Naive thymus-derived CD4-positive, alpha-beta T cell (primary cell): Measurements from ENCODE around the gene KRTAP12-3. TPM values are rescaled to one million over a fixed set of nuclear protein-coding genes. Genes with fewer than 3 reads are reported as not detected.
"Not testable (repeated sequence)": the region's sequence is repeated elsewhere in the genome, so short reads cannot be mapped to it uniquely, and the experiment has no call there.

Experiments used
- ATAC-seq: fragments of 150-1000 bp; cut with Tn5 transposase; 2 replicates; pipeline ENCODE4 v1.10.0; 2021; ENCODE audit warnings: mild to moderate bottlenecking, moderate library complexity
- CTCF ChIA-PET: fragments of 350-600 bp; sonication (Branson Sonifier 250); formaldehyde crosslinking; loops from one replicate; lab custom pipeline; 2021; ENCODE audit warnings: antibody characterized with exemption; lab: Charles Lee
- POLR2A ChIA-PET: fragments of 350-600 bp; sonication (Branson Sonifier 250); formaldehyde crosslinking; loops from one replicate; lab custom pipeline; 2021; ENCODE audit warnings: antibody characterized with exemption, inconsistent platforms; lab: Charles Lee
- DNase-seq, 9 donors: peaks; one replicate each; pipeline versions ENCODE4 v3.0.0 to v3.0.0-alpha.2; 2020 to 2022; ENCODE audit warnings: mixed read lengths in 1 of 9
- H3K27ac ChIP-seq: one replicate; pipeline ENCODE4 v1.7.0; 2013; ENCODE audit warnings: mild to moderate bottlenecking, low read depth, low read length, moderate library complexity
- H3K27me3 ChIP-seq, 2 donors: one replicate each; pipeline ENCODE4 v1.7.0; 2013; ENCODE audit warnings: low read length in 2 of 2, mild to moderate bottlenecking in 2 of 2, moderate library complexity in 2 of 2; ENCODE audit not compliant: control insufficient read depth in 2 of 2, insufficient read depth in 2 of 2
- H3K36me3 ChIP-seq, 3 experiments: 1 replicate in 2 of 3; 2 replicates in 1 of 3; pipeline ENCODE4 v1.7.0; 2013; ENCODE audit warnings: low read length in 3 of 3, mild to moderate bottlenecking in 3 of 3, moderate library complexity in 1 of 3; ENCODE audit not compliant: insufficient read depth in 3 of 3, control insufficient read depth in 2 of 3
- H3K4me1 ChIP-seq, 2 donors: one replicate each; pipeline ENCODE4 v1.7.0; 2013; ENCODE audit warnings: low read length in 2 of 2, mild to moderate bottlenecking in 2 of 2, moderate library complexity in 1 of 2; ENCODE audit not compliant: control insufficient read depth in 2 of 2, insufficient read depth in 2 of 2
- H3K4me3 ChIP-seq: 2 replicates; pipeline ENCODE4 v1.7.0; 2013; ENCODE audit warnings: mild to moderate bottlenecking, low read length
- H3K9me3 ChIP-seq, 3 experiments: 1 replicate in 2 of 3; 2 replicates in 1 of 3; pipeline ENCODE4 v1.7.0; 2013; ENCODE audit warnings: low read length in 3 of 3; ENCODE audit not compliant: control insufficient read depth in 2 of 3
- H3K27ac Mint-ChIP-seq, 9 donors: one replicate each; pipeline ENCODE4 v1.8.0; 2020 to 2022; ENCODE audit warnings: mixed read lengths in 9 of 9, mild to moderate bottlenecking in 8 of 9, moderate library complexity in 5 of 9, inconsistent platforms in 2 of 9
- H3K27me3 Mint-ChIP-seq, 5 donors: one replicate each; pipeline ENCODE4 v1.8.0; 2021 to 2022; ENCODE audit warnings: mixed read lengths in 5 of 5, mild to moderate bottlenecking in 1 of 5
- H3K36me3 Mint-ChIP-seq, 5 donors: one replicate each; pipeline ENCODE4 v1.8.0; 2020 to 2022; ENCODE audit warnings: mixed read lengths in 5 of 5, mild to moderate bottlenecking in 3 of 5, inconsistent platforms in 1 of 5
- H3K4me1 Mint-ChIP-seq, 7 donors: one replicate each; pipeline ENCODE4 v1.8.0; 2020 to 2022; ENCODE audit warnings: mixed read lengths in 7 of 7, mild to moderate bottlenecking in 3 of 7, inconsistent platforms in 1 of 7
- H3K4me3 Mint-ChIP-seq, 10 donors: one replicate each; pipeline ENCODE4 v1.8.0; 2020 to 2022; ENCODE audit warnings: mild to moderate bottlenecking in 10 of 10, mixed read lengths in 10 of 10, moderate library complexity in 6 of 10, inconsistent platforms in 2 of 10
- H3K9me3 Mint-ChIP-seq, 11 donors: one replicate each; pipeline ENCODE4 v1.8.0; 2020 to 2022; ENCODE audit warnings: mixed read lengths in 11 of 11, mild to moderate bottlenecking in 4 of 11, inconsistent platforms in 1 of 11, moderate library complexity in 1 of 11
- intact Hi-C, 2 donors: fragments of 100-400 bp; cut with micrococcal nuclease; formaldehyde crosslinking; loops; one replicate each; pipeline ENCODE4 v1.15.1; 2023
- polyA plus RNA-seq, 2 donors: library from polyadenylated mRNA; unstranded; fragments of 300-500 nt; fragmentation: Illumina TruSeq; gene quantifications; one replicate each; pipeline ENCODE4 v1.2.3, GENCODE V29; 2021
- total RNA-seq, 6 experiments: library from RNA in 5 of 6; stranded (reverse) in 5 of 6; gene quantifications; 1 replicate in 5 of 6; 2 replicates in 1 of 6; pipeline ENCODE4 v1.2.3 and lab custom pipeline; 2021 to 2026

KRTAP12-3 gene
- total and polyA plus RNA-seq, 7 experiments from 2014 or later, result 1.1 TPM; not detected in 6

DNA sequence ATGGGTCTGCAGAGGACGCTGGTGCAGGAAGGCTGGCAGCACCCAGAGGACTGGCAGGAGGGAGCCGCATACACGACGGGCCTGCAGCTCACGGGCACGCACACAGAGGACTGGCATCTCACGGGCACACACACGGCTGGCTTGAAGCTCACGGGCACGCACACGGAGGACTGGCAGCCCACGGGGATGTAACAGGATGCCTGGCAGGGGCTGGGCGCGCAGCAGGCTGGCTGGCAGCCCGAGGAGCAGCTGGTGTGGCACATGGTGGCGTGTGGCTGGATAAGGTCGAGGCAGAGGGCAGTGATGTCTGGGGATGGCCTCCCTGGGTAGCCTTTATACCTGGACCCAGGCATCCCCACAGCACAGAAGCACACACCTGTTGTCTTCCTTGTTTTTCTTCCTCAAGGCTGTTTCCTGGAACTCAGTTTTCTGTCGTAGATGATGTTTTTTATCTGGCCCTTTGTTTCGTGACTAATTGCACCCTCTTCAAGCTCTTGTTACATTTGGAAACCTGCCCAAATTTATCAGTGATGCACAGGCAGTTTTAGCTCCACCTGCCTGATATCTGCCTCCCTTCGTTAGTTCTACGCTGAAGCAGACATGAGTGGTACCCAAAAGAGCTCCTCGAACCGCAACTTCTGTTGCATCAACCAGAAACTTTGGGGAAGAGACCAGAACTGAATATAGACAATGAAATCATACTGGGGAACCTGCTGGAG lies 24.3 kb downstream of the KRTAP12-3 start, which contains the start of gene KRTAP12-1:
Gene KRTAP12-1 (minus strand): TSS at position 303 of the 719 bp plus-strand sequence. CDS start 40 bp downstream, at position 263.
- Histone ChIP-seq H3K27ac (no peak within 1 kb of the TSS), H3K27me3 (no peaks in the 10 kb centered on the region), H3K4me1 (no peaks in the 10 kb centered on the region), H3K36me3 (no peaks in the 10 kb centered on the region), H3K9me3 (no peaks in the 10 kb centered on the region), H3K4me3 (no peak within 1 kb of the TSS)
- H3K27me3 Mint-ChIP-seq, result peaks cover 4 to 38% (median 8%) of the 10 kb centered on the region in 5 donors
- ATAC-seq (no peak), DNase-seq (no peak)
- no peaks in the 10 kb centered on the region for H3K36me3 Mint-ChIP-seq
- ChIA-PET CTCF (no interaction called here), POLR2A (interaction anchor here (1.2 kb wide), 1 partner anchor 20 kb away, joined by 3 read pairs; no protein-coding TSS in a partner anchor)
- H3K4me1 Mint-ChIP-seq, result peaks cover 0 to 10% (median 4%) of the 10 kb centered on the region in 7 donors
- intact Hi-C loops, result no loop called here
- H3K9me3 Mint-ChIP-seq, result peaks cover 0 to 6% (median 0%) of the 10 kb centered on the region in 11 donors
- H3K27ac Mint-ChIP-seq, result peak within 1 kb of the TSS in 2 of 9 donors; percentile 10 to 51
- no peak within 1 kb of the TSS for H3K4me3 Mint-ChIP-seq

DNA sequence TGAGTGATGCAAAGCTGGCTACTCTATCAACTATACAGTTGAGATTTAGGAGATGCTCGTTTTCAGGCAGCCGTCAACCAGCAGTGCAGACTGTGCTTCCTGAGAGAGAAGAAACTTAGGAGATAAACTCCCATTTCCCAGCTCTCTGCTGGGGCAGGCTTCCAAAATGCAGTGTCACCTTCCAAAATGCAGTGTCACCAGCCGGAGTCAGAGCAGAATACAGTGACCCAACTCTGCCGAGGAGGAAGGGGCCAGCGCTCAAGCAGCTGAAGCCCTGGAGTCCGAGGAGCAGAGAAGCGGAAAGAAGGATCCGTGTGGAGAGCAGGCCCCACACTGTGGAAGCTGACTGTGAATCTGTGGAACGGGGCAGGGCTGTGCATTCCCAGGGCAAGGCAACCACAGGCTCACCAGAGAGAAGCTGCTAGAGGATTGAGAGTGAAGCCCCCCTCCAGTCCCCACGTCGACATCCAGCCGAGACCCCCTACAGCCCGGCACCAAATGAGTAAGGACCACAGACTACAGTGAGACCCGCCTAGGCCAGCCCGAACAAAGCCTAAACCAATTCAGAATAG lies 24.9 kb downstream of the KRTAP12-3 start:
- CTCF ChIA-PET, result no interaction called here
- no peaks in the 10 kb centered on the region for H3K36me3 ChIP-seq
- intact Hi-C loops, result no loop called here
- ATAC-seq (no peak), DNase-seq (no peak)
- POLR2A ChIA-PET, result interaction anchor here (1.2 kb wide), 1 partner anchor 21 kb away, joined by 3 read pairs; no protein-coding TSS in a partner anchor
- peaks cover 4 to 36% (median 8%) of the 10 kb centered on the region in 5 donors for H3K27me3 Mint-ChIP-seq
- no peak overlapping the region for H3K4me3 ChIP-seq
- H3K36me3 Mint-ChIP-seq, result no peaks in the 10 kb centered on the region
- H3K27me3 ChIP-seq, result no peaks in the 10 kb centered on the region
- no peak overlapping the region for H3K27ac ChIP-seq
- H3K9me3 ChIP-seq, result no peaks in the 10 kb centered on the region
- peaks cover 0 to 10% (median 4%) of the 10 kb centered on the region in 7 donors for H3K4me1 Mint-ChIP-seq
- no peaks in the 10 kb centered on the region for H3K4me1 ChIP-seq
- peaks cover 0 to 6% (median 0%) of the 10 kb centered on the region in 11 donors for H3K9me3 Mint-ChIP-seq
- no peak overlapping the region for H3K27ac Mint-ChIP-seq
- H3K4me3 Mint-ChIP-seq, result no peak overlapping the region

DNA sequence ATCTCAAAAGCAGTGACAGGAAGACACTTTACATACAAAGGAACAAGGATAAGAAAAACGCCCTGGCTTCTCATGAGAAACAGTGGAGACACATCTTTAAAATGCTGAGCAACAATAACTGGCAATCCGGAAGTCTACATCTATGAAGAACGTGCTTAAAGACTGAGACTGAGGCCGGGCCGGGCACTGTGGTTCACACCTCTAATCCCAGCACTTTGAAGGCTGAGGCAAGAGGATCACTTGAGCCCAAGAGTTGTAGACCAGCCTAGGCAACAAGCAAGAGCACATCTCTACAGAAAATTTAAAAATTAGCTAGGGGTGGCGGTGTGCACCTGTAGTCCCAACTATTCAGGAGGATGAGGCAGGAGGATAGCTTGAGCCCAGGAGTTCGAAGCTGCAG lies 26.3 kb downstream of the KRTAP12-3 start:
- Mint-ChIP-seq H3K4me1 (peaks cover 0 to 10% (median 4%) of the 10 kb centered on the region in 7 donors), H3K27me3 (peaks cover 4 to 38% (median 8%) of the 10 kb centered on the region in 5 donors), H3K27ac (no peak overlapping the region), H3K4me3 (no peak overlapping the region), H3K36me3 (no peaks in the 10 kb centered on the region), H3K9me3 (peaks cover 0 to 6% (median 0%) of the 10 kb centered on the region in 11 donors)
- no peak overlapping the region for H3K4me3 ChIP-seq
- ATAC-seq (no peak), DNase-seq (no peak)
- no peaks in the 10 kb centered on the region for H3K36me3 ChIP-seq
- H3K9me3 ChIP-seq, result no peaks in the 10 kb centered on the region
- no peaks in the 10 kb centered on the region for H3K27me3 ChIP-seq
- no peak overlapping the region for H3K27ac ChIP-seq
- intact Hi-C loops, result no loop called here
- no peaks in the 10 kb centered on the region for H3K4me1 ChIP-seq
- CTCF ChIA-PET, result no interaction called here
- POLR2A ChIA-PET, result no interaction called here

DNA sequence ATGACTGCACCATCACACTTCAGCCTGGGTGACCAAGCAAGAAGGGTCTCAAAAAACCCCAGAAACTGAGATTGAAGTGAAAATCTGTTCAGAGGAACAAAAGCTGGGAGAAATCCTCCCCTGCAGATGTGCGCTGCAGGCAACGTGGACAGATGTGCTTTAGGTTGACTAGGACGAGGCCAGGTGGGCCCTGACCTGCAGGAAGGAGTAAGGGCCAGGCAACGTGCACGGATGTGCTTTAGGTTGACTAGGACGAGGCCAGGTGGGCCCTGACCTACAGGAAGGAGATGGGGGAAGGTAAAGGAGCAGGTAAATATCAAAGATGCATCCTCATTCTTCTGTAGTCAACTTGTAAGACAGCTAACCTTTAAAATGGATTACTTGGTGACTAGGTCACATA lies 26.8 kb downstream of the KRTAP12-3 start:
- no peaks in the 10 kb centered on the region for H3K36me3 Mint-ChIP-seq
- CTCF ChIA-PET, result no interaction called here
- no peaks in the 10 kb centered on the region for H3K27me3 ChIP-seq
- H3K27me3 Mint-ChIP-seq, result peaks cover 4 to 37% (median 8%) of the 10 kb centered on the region in 5 donors
- no peaks in the 10 kb centered on the region for H3K4me1 ChIP-seq
- peaks cover 0 to 10% (median 4%) of the 10 kb centered on the region in 7 donors for H3K4me1 Mint-ChIP-seq
- no peak for DNase-seq
- H3K9me3 Mint-ChIP-seq, result peaks cover 0 to 5% (median 0%) of the 10 kb centered on the region in 11 donors
- no peak overlapping the region for H3K4me3 ChIP-seq
- H3K36me3 ChIP-seq, result no peaks in the 10 kb centered on the region
- ATAC-seq, result no peak
- H3K9me3 ChIP-seq, result no peaks in the 10 kb centered on the region
- H3K27ac ChIP-seq, result no peak overlapping the region
- intact Hi-C loops, result no loop called here
- no peak overlapping the region for H3K27ac Mint-ChIP-seq
- no peak overlapping the region for H3K4me3 Mint-ChIP-seq
- POLR2A ChIA-PET, result no interaction called here

DNA sequence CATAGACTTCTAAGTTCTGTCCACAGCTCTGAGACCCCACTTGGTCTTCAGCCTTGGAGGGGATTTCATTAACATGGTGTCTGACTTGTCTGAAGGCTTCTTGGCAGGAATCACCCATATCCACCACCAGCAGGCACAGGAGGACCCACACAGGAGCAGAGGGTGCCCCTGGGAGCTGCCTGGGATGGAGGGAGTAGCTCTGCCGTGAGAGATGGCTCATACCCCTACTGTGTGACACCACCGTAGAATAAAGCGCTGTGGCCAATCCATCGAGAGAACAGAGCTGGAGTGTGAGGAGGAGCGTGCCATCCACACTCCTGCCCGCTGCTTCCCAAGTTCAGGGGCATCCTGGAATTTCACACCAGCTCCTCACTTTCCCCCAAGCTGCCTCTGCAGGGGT lies 27.3 kb downstream of the KRTAP12-3 start:
- H3K36me3 Mint-ChIP-seq, H3K27ac ChIP-seq, H3K4me3 Mint-ChIP-seq, intact Hi-C loops, POLR2A ChIA-PET, DNase-seq, H3K9me3 ChIP-seq, H3K36me3 ChIP-seq, H3K4me1 ChIP-seq, H3K9me3 Mint-ChIP-seq, H3K4me3 ChIP-seq, ATAC-seq, H3K27me3 ChIP-seq, CTCF ChIA-PET: not testable (repeated sequence)
- H3K27me3 Mint-ChIP-seq, result peaks cover 4 to 34% (median 8%) of the 10 kb centered on the region in 5 donors
- peak overlapping the region in 1 of 9 donors; percentile 38 for H3K27ac Mint-ChIP-seq
- peaks cover 0 to 12% (median 4%) of the 10 kb centered on the region in 7 donors for H3K4me1 Mint-ChIP-seq

DNA sequence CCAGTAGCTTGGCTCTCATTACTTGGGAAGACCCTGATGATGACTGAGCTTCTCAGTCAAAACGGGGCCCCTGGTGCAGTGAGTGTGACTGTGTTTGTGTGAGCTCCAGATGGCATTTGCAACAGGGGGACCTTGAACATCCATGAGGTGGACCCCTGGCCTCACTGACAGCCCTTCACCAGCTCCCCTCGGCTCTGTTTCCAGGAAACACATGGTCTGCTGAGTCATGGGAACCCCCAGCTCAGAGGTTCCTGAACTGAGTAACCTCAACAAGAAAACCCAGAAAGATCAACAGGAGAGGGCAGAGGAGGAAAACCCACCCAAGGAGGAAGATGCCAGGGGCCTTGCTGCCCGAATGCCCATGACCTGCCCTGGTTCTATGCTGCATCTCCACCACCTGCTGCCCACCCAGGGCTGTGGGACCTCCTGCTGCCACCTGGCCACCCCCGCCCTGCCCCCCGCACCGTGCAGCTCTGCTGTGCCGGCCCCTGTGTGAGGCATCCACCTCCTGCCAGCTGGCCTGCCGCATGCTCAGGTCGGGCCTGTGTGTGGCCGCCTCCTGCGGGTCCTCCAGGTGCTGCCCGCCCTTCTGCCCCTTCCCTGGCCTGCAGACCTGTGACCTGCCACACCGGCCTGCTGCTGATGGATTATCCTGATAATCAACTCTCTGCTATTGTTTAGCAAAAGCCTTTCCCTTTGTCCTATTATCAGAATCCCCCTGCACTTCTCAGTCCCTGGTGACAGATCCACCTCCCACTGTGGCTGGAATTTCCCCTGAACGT lies 28.5 kb downstream of the KRTAP12-3 start:
- Mint-ChIP-seq H3K4me1 (peaks cover 2 to 19% (median 7%) of the 10 kb centered on the region in 7 donors), H3K27ac (peak overlapping the region in 1 of 9 donors; percentile 81)

More for the DNA sequence above, 28.5 kb downstream of the KRTAP12-3 start:
- Mint-ChIP-seq H3K9me3 (no peaks in the 10 kb centered on the region), H3K27me3 (peaks cover 4 to 31% (median 8%) of the 10 kb centered on the region in 5 donors), H3K36me3 (no peaks in the 10 kb centered on the region), H3K4me3 (peak overlapping the region in 2 of 10 donors; percentile 18 to 65)
- ChIA-PET CTCF (interaction anchor here (0.6 to 0.7 kb wide), 2 partner anchors 182 to 187 kb away, joined by 3 read pairs; partner anchors contain the start of gene PTTG1IP), POLR2A (no interaction called here)
- Histone ChIP-seq H3K4me1 (no peaks in the 10 kb centered on the region), H3K27ac (no peak overlapping the region), H3K27me3 (no peaks in the 10 kb centered on the region), H3K4me3 (no peak overlapping the region), H3K9me3 (no peaks in the 10 kb centered on the region), H3K36me3 (no peaks in the 10 kb centered on the region)
- intact Hi-C loops, result no loop called here
- DNase-seq, result no peak
- no peak for ATAC-seq
